Duodenal mucosa (tissue), 2 donors: ENCODE results near the gene ATF7IP.

Source experiments
- H3K27ac ChIP-seq: one replicate; pipeline ENCODE4 v1.7.0; 2013; ENCODE audit warnings: low read depth, low read length
- H3K27me3 ChIP-seq, 2 donors: one replicate each; pipeline ENCODE4 v1.7.0; 2013; ENCODE audit warnings: low read length in 2 of 2, control low read depth in 1 of 2; ENCODE audit not compliant: insufficient read depth in 2 of 2, control insufficient read depth in 1 of 2
- H3K36me3 ChIP-seq, 2 donors: one replicate each; pipeline ENCODE4 v1.7.0; 2013; ENCODE audit warnings: low read length in 2 of 2, control low read depth in 1 of 2; ENCODE audit not compliant: insufficient read depth in 2 of 2, control insufficient read depth in 1 of 2
- H3K4me1 ChIP-seq, 2 donors: one replicate each; pipeline ENCODE4 v1.7.0; 2013; ENCODE audit warnings: low read length in 2 of 2, control low read depth in 1 of 2; ENCODE audit not compliant: insufficient read depth in 2 of 2, control insufficient read depth in 1 of 2
- H3K4me3 ChIP-seq, 2 donors: one replicate each; pipeline ENCODE4 v1.7.0; 2013; ENCODE audit warnings: low read length in 2 of 2, low read depth in 1 of 2
- H3K9ac ChIP-seq, 2 donors: one replicate each; pipeline ENCODE4 v1.7.0; 2013; ENCODE audit warnings: low read length in 2 of 2, low read depth in 1 of 2
- H3K9me3 ChIP-seq, 2 donors: one replicate each; pipeline ENCODE4 v1.7.0; 2013; ENCODE audit warnings: low read length in 2 of 2, control low read depth in 1 of 2; ENCODE audit not compliant: control insufficient read depth in 1 of 2

The ATF7IP gene

DNA sequence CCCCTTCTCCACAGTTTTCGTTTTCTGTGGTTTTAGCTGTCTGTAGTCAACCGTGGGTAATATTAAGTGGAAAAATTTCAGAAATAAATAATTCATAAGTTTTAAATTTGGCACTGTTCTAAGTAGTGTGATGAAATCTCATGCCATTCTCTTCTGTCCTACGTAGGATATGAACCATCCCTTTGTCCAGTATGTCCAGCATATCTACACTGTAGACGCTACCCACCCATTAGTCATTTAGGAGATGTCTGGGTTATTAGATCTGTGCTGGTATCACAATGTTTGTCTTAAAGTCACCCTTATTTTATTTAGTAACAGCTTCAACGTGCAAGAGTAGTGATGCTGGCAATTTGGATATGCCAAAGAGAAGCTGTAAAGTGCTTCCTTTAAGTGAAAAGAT is 44.7 kb downstream of the ATF7IP start:
- no peaks in the 10 kb centered on the region for H3K9me3 ChIP-seq
- H3K4me3 ChIP-seq = no peak overlapping the region
- H3K36me3 ChIP-seq = no peaks in the 10 kb centered on the region
- no peak overlapping the region for H3K27ac ChIP-seq
- H3K4me1 ChIP-seq = peaks cover 0 to 6% of the 10 kb centered on the region in 2 donors
- H3K27me3 ChIP-seq = no peaks in the 10 kb centered on the region
- no peak overlapping the region for H3K9ac ChIP-seq

DNA sequence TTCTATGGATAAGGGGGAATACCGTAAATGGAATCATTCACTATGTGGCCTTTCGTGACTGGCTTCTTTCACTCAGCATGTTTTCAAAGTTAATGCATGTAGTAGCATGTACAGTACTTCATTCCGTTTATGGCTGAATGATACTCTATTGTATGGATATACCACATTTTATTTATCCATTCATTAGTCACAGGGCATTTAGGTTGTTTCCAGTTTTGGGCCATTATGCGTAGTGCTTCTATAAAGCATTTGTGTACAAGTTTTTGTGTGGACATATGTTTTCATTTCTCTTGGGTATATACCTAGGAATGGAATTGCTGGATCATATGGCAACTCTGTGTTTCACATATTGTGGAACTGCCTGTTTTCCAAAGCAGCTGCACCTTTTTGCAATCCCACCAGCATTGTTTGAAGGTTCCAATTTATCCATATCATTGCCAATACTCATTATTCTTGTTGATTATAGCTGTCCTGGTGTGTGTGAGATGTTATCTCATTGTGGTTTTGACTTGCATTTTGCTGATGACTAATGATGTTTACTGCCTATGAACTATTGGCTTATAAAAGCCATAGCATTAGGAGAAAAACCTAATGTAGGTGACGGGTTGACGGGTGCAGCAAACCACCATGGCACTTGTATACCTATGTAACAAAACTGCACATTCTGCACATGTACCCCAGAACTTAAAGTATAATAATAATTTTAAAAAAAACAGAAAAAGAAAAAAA is 45.5 kb downstream of the ATF7IP start:
- Histone ChIP-seq H3K36me3 (no peaks in the 10 kb centered on the region), H3K9me3 (no peaks in the 10 kb centered on the region), H3K4me3 (no peak overlapping the region), H3K27ac (no peak overlapping the region), H3K4me1 (peaks cover 0 to 7% of the 10 kb centered on the region in 2 donors), H3K9ac (no peak overlapping the region), H3K27me3 (no peaks in the 10 kb centered on the region)

DNA sequence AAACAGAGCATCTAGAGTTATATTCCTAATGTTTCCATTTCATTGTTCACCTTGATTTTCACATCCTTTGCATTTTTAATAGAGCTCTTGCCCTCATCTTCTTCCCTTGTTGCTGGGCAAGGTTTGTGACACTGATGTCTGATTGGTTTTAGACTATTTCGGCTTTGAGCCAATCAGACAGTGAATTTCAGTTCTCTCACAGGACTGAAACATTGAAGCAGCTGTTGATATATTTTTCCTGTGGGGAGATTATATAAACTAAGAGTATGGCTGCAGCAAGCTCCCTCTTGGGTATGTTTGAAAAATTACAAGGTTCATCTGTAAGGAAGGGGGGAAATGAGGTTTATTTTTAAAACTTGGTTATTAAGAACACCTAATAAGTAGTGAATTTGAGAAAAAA is 51.2 kb downstream of the ATF7IP start:
- Histone ChIP-seq H3K27me3 (no peaks in the 10 kb centered on the region), H3K4me3 (no peak overlapping the region), H3K36me3 (peaks cover 5% of the 10 kb centered on the region in 2 donors), H3K9me3 (peaks cover 4 to 5% of the 10 kb centered on the region in 2 donors), H3K4me1 (peaks cover 0 to 14% of the 10 kb centered on the region in 2 donors), H3K27ac (no peak overlapping the region), H3K9ac (no peak overlapping the region)

DNA sequence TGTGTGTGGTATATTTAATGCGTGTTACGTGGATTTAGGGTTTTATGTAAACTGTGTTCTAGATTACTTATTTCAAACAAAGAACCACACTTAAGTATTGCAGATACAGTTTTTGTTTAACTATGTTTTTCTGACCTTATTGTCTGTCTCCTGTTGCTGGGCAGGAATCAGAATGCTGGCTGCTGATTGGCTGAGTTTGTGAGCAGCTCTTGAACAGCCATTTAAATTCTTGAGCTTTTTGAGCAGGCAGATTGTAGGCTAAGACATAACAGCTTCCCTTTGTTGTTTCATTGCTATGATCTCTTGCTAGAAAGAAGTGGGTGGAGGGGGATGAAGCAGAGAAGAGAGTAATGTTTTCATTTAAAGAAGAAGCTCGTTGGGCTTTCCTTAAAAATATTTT is 52.2 kb downstream of the ATF7IP start:
- Histone ChIP-seq H3K27me3 (no peaks in the 10 kb centered on the region), H3K9ac (no peak overlapping the region), H3K36me3 (peaks cover 5% of the 10 kb centered on the region in 2 donors), H3K9me3 (peaks cover 6% of the 10 kb centered on the region in 2 donors), H3K4me3 (no peak overlapping the region), H3K4me1 (peaks cover 0 to 14% of the 10 kb centered on the region in 2 donors), H3K27ac (no peak overlapping the region)

DNA sequence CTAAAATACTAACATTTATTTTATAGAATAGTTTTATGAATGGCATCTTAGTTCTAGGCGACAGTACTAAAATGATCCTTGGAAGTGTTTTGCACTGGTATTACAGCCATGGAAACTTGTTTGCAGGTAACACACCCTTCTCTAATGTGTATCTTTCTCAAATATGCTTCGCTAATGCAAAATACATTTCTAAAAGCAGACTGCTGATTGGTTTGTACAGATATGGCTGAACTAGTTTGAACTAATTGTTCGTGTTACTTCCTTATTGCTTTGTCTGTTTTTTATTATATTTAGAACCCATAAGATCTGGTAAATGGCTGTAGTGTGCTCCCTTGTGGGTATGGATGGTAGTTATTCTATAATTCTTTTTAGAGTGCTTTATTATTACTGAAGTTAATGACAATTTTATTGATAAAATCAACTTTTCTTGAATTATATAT is 53.0 kb downstream of the ATF7IP start:
- no peaks in the 10 kb centered on the region for H3K27me3 ChIP-seq
- H3K9ac ChIP-seq = no peak overlapping the region
- H3K4me3 ChIP-seq = no peak overlapping the region
- H3K4me1 ChIP-seq = peaks cover 0 to 14% of the 10 kb centered on the region in 2 donors
- peaks cover 6% of the 10 kb centered on the region in 2 donors for H3K9me3 ChIP-seq
- peaks cover 5% of the 10 kb centered on the region in 2 donors for H3K36me3 ChIP-seq
- H3K27ac ChIP-seq = no peak overlapping the region

DNA sequence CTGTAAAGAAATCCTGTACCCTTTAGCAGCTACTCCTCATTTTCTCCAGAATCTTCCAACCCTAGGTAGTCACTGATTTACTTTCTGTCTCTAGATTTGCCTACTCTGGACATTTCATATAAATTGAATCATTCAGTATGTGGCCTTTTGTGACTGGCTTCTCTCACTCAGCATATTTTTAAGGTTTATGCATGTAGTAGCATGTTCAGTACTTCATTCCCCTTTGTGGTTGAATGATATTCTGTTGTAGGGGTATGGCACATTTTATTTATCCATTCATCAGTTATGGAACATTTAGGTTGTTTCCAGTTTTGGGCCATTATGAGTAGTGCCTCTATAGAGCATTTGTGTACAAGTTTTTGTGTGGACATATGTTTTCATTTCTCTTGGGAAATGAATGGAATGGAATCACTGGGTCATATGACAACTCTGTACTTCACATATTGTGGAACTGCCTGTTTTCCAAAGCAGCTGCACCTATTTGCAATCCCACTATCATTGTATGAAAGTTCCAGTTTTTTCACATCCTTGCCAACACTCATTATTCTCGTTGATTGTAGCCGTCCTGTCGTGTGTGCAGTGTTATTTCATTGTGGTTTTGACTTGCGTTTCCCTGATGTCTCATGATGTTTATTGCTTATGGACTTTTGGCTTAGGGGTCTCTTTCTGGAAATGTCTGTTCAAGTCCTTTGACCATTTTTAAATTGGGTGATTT is 57.2 kb downstream of the ATF7IP start:
- peaks cover 0 to under 1% of the 10 kb centered on the region in 2 donors for H3K4me1 ChIP-seq
- H3K27ac ChIP-seq = no peak overlapping the region
- peaks cover 6% of the 10 kb centered on the region in 2 donors for H3K9me3 ChIP-seq
- H3K27me3 ChIP-seq = no peaks in the 10 kb centered on the region
- H3K4me3 ChIP-seq = no peak overlapping the region
- H3K36me3 ChIP-seq = peaks cover 16% of the 10 kb centered on the region in 2 donors
- H3K9ac ChIP-seq = no peak overlapping the region

DNA sequence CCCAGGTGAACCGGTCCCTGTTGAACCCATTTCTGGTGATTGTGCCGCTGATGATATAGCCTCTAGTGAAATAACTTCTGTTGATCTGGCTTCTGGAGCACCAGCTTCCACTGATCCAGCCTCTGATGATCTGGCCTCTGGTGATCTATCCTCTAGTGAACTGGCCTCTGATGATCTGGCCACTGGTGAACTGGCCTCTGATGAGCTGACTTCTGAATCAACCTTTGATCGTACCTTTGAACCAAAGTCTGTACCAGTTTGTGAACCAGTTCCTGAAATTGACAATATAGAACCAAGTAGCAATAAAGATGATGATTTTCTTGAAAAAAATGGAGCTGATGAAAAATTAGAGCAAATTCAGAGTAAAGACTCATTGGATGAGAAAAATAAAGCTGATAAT is 59.1 kb downstream of the ATF7IP start:
- Histone ChIP-seq H3K27me3 (no peaks in the 10 kb centered on the region), H3K4me1 (peaks cover 0 to 5% of the 10 kb centered on the region in 2 donors), H3K9me3 (peaks cover 6% of the 10 kb centered on the region in 2 donors), H3K36me3 (peaks cover 16% of the 10 kb centered on the region in 2 donors), H3K9ac (no peak overlapping the region), H3K27ac (no peak overlapping the region), H3K4me3 (no peak overlapping the region)

DNA sequence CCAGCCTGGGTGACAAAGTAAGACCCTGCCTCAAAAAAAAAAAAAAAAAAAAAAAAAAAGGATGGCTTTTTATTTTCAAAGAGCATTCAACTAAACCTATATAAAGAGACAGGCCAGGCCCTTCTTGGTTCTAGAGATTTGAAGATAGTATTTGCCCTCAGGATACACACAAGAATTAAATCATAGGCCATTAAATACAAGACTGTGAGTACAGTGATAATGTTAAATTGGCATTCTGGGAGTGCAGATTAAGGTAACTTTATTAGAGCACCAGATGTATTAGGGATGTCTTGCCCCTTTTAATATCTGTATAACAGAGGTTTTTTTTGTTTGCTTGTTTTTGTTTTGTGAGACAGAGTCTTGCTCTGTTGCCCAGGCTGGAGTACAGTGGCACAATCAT is 61.3 kb downstream of the ATF7IP start:
- H3K36me3 ChIP-seq = peaks cover 11 to 18% of the 10 kb centered on the region in 2 donors
- peaks cover 0 to under 1% of the 10 kb centered on the region in 2 donors for H3K9me3 ChIP-seq
- no peak overlapping the region for H3K9ac ChIP-seq
- H3K27ac ChIP-seq = no peak overlapping the region
- H3K4me1 ChIP-seq = peaks cover 0 to 5% of the 10 kb centered on the region in 2 donors
- no peak overlapping the region for H3K4me3 ChIP-seq
- H3K27me3 ChIP-seq = no peaks in the 10 kb centered on the region

DNA sequence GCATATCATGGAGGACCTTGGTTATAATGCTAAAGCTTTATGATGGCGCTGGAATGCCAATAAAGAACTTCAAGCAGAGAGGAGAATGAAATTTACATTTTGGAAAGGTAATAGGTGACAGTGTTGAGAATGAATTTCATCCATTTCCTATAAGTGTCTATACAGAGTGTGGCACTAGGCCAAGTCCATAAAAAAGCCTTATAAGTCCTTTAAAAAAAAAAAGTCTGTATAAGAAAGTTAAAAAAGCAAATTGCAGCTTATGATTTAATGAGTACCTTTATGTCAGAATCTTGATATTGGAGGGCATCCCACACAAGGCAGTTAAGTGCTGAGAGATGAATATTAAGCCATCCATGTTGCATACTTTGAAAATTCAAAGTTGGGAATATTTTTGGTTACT is 62.4 kb downstream of the ATF7IP start:
- no peak overlapping the region for H3K27ac ChIP-seq
- H3K27me3 ChIP-seq = no peaks in the 10 kb centered on the region
- peaks cover 0 to 5% of the 10 kb centered on the region in 2 donors for H3K4me1 ChIP-seq
- H3K36me3 ChIP-seq = peaks cover 11 to 18% of the 10 kb centered on the region in 2 donors
- H3K9ac ChIP-seq = no peak overlapping the region
- H3K4me3 ChIP-seq = no peak overlapping the region
- H3K9me3 ChIP-seq = no peaks in the 10 kb centered on the region

DNA sequence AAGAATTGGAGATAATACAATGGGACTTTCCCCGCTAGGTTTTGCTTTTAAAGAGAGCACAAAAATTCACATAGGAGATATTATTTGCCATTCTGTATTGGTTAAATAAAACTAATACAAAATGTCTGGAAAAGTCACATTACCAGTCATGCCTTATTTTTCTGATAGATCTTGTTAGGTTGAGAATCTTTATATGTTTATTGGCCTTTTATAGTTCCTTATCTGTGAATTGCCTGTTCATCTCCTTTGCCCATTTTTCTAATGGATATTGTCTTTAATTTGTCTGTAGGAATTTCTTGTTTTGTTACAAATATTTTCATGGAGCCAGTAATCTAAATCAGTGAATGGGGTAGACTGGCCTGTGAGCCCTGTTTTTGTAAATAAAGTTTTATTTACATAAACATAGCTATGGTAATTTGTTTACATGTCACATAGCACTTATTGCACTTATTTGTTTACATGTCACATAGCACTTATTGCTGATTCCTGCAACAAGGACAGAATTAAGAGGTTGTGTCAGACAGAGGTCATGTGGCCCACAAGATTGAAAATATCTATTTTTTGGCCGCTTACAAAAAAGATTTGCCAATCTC is 65.0 kb downstream of the ATF7IP start:
- H3K27ac ChIP-seq = no peak overlapping the region
- peaks cover 0 to 5% of the 10 kb centered on the region in 2 donors for H3K4me1 ChIP-seq
- H3K36me3 ChIP-seq = peaks cover 5 to 15% of the 10 kb centered on the region in 2 donors
- H3K27me3 ChIP-seq = no peaks in the 10 kb centered on the region
- no peaks in the 10 kb centered on the region for H3K9me3 ChIP-seq
- no peak overlapping the region for H3K9ac ChIP-seq
- H3K4me3 ChIP-seq = no peak overlapping the region
